EH (cell line): ENCODE data around the gene ZNF827.

Experiments
- DNase-seq: peaks from one replicate; pipeline ENCODE4 v3.0.0-alpha.2; 2015; ENCODE audit warnings: low read depth

The ZNF827 gene

GRCh38 chr4:145709843-145710242 lies 228.8 kb downstream of the ZNF827 start:
- peak; percentile 92 for DNase-seq

GRCh38 chr4:145709336-145709735 lies 229.3 kb downstream of the ZNF827 start:
- DNase-seq, result no peak
